GM19043 (cell line): Measurements from ENCODE around the gene GREB1.
A peak's percentile ranks its signal among the peaks of the same experiment; 100 is the strongest.

Experiments used
- ATAC-seq: cut with Tn5 transposase; IDR thresholded peaks from one replicate; pipeline ENCODE4 v1.9.1; 2021; ENCODE audit warnings: low read depth; ENCODE audit not compliant: unreplicated experiment

The GREB1 gene

GRCh38 chr2:11533278-11534070 is at the start of gene GREB1:
TSS of gene GREB1 (plus strand) at chr2:11534045. CDS start at chr2:11556615, 22,570 bp downstream.
- no peak for ATAC-seq

GRCh38 chr2:11488809-11489208 is 45.0 kb upstream of the GREB1 start:
- no peak for ATAC-seq

GRCh38 chr2:11490194-11490593 is 43.7 kb upstream of the GREB1 start:
- ATAC-seq, result no peak

- ATAC-seq, result no peak
Observed at GRCh38 chr2:11491348-11491933, 42.4 kb upstream of the GREB1 start.

- ATAC-seq, result no peak
Observed at GRCh38 chr2:11492244-11492643, 41.6 kb upstream of the GREB1 start.

- ATAC-seq, result no peak
Observed at GRCh38 chr2:11492720-11493119, 41.1 kb upstream of the GREB1 start.

- no peak for ATAC-seq
Observed at GRCh38 chr2:11493282-11493681, 40.6 kb upstream of the GREB1 start.

GRCh38 chr2:11494310-11494709 is 39.5 kb upstream of the GREB1 start:
- ATAC-seq, result no peak

- ATAC-seq, result no peak
Observed at GRCh38 chr2:11495844-11496681, 37.8 kb upstream of the GREB1 start.

GRCh38 chr2:11498543-11499034 is 35.3 kb upstream of the GREB1 start:
- ATAC-seq, result peak; percentile 85

- no peak for ATAC-seq
Observed at GRCh38 chr2:11499081-11499743, 34.6 kb upstream of the GREB1 start.

- no peak for ATAC-seq
Observed at GRCh38 chr2:11500702-11501303, 33.0 kb upstream of the GREB1 start.

- ATAC-seq, result no peak
Observed at GRCh38 chr2:11502740-11503292, 31.0 kb upstream of the GREB1 start.

- ATAC-seq, result no peak
Observed at GRCh38 chr2:11503354-11503927, 30.4 kb upstream of the GREB1 start.

- no peak for ATAC-seq
Observed at GRCh38 chr2:11505652-11506610, 27.9 kb upstream of the GREB1 start.

GRCh38 chr2:11506611-11506969 is 27.3 kb upstream of the GREB1 start:
- ATAC-seq, result no peak

- no peak for ATAC-seq
Observed at GRCh38 chr2:11507517-11507916, 26.3 kb upstream of the GREB1 start.

- ATAC-seq, result no peak
Observed at GRCh38 chr2:11508279-11508678, 25.6 kb upstream of the GREB1 start.
